WTC11 (cell line): Measurements from ENCODE around the gene TMC5. TPM values are rescaled to one million over a fixed set of nuclear protein-coding genes. Genes with fewer than 3 reads are reported as not detected.

Experiments used
- ATAC-seq: fragments of 200-7000 bp; cut with Tn5 transposase; 2 replicates; pipeline ENCODE4 v1.10.0; 2021; ENCODE audit warnings: mild to moderate bottlenecking, moderate library complexity
- CTCF ChIA-PET: fragments of 300-600 bp; sonication (Branson Sonifier 250); formaldehyde crosslinking; loops from one replicate; lab custom pipeline; 2021; ENCODE audit warnings: antibody characterized with exemption; lab: Charles Lee
- POLR2A ChIA-PET: fragments of 350-600 bp; sonication (Branson Sonifier 250); formaldehyde crosslinking; loops from one replicate; lab custom pipeline; 2021; ENCODE audit warnings: antibody characterized with exemption; lab: Charles Lee
- DNase-seq: peaks from one replicate; pipeline ENCODE4 v3.0.0; 2021; ENCODE audit warnings: low spot score
- H3K27ac Mint-ChIP-seq: 2 replicates; pipeline ENCODE4 v1.8.0; 2021; ENCODE audit warnings: mixed read lengths
- H3K27me3 Mint-ChIP-seq: 2 replicates; pipeline ENCODE4 v1.8.0; 2021; ENCODE audit warnings: low read depth, mild to moderate bottlenecking, moderate library complexity, mixed read lengths
- H3K36me3 Mint-ChIP-seq: 2 replicates; pipeline ENCODE4 v1.8.0; 2021; ENCODE audit warnings: mixed read lengths
- H3K4me1 Mint-ChIP-seq: 2 replicates; pipeline ENCODE4 v1.8.0; 2022; ENCODE audit warnings: mixed read lengths
- H3K4me3 Mint-ChIP-seq: 2 replicates; pipeline ENCODE4 v1.8.0; 2021; ENCODE audit warnings: mild to moderate bottlenecking, moderate library complexity, mixed read lengths
- H3K9me3 Mint-ChIP-seq: 2 replicates; pipeline ENCODE4 v1.8.0; 2021; ENCODE audit warnings: mixed read lengths
- AFF4 ChIP-seq: sonication (generic); formaldehyde crosslinking; IDR thresholded peaks from 2 replicates; pipeline ENCODE4 v1.8.1; 2023; ENCODE audit warnings: mild to moderate bottlenecking, missing genetic modification reagents, borderline replicate concordance
- ATF6 ChIP-seq: sonication (generic); formaldehyde crosslinking; IDR thresholded peaks from 2 replicates; pipeline ENCODE4 v1.8.1; 2023; ENCODE audit warnings: mild to moderate bottlenecking, missing genetic modification reagents
- CDX4 ChIP-seq: fragments of 250-450 bp; sonication (Bioruptor Pico); IDR thresholded peaks from 2 replicates; pipeline ENCODE4 v1.9.0; 2021; ENCODE audit warnings: moderate library complexity, mild to moderate bottlenecking, inconsistent platforms, borderline replicate concordance
- E2F1 ChIP-seq: sonication (generic); formaldehyde crosslinking; IDR thresholded peaks from 2 replicates; pipeline ENCODE4 v1.8.0; 2022; ENCODE audit warnings: mild to moderate bottlenecking, missing genetic modification reagents
- E2F4 ChIP-seq: sonication (generic); formaldehyde crosslinking; IDR thresholded peaks from 2 replicates; pipeline ENCODE4 v1.8.1; 2022; ENCODE audit warnings: low read depth, mild to moderate bottlenecking, moderate library complexity, missing genetic modification reagents, borderline replicate concordance
- FOXP1 ChIP-seq: sonication (generic); formaldehyde crosslinking; IDR thresholded peaks from 2 replicates; pipeline ENCODE4 v1.8.0; 2022; ENCODE audit warnings: missing genetic modification reagents, mild to moderate bottlenecking, moderate library complexity, borderline replicate concordance
- FOXP4 ChIP-seq: sonication (generic); formaldehyde crosslinking; IDR thresholded peaks from 2 replicates; pipeline ENCODE4 v1.8.0; 2022; ENCODE audit warnings: mild to moderate bottlenecking, missing genetic modification reagents
- GRHL2 ChIP-seq: fragments of 250-450 bp; sonication (Bioruptor Pico); IDR thresholded peaks from 2 replicates; pipeline ENCODE4 v1.8.0; 2022; ENCODE audit warnings: mild to moderate bottlenecking, moderate library complexity; ENCODE audit not compliant: insufficient replicate concordance, severe bottlenecking
- GTF2I ChIP-seq: fragments of 250-450 bp; sonication (Bioruptor Pico); conservative IDR thresholded peaks from 2 replicates; pipeline ENCODE4 v1.4.0; 2021; ENCODE audit warnings: mild to moderate bottlenecking
- IRF1 ChIP-seq: sonication (generic); formaldehyde crosslinking; IDR thresholded peaks from 2 replicates; pipeline ENCODE4 v1.8.0; 2023; ENCODE audit warnings: missing genetic modification reagents
- MAX ChIP-seq: sonication (generic); formaldehyde crosslinking; IDR thresholded peaks from 2 replicates; pipeline ENCODE4 v1.8.0; 2022; ENCODE audit warnings: mild to moderate bottlenecking, missing genetic modification reagents
- MLX ChIP-seq: sonication (generic); formaldehyde crosslinking; IDR thresholded peaks from 2 replicates; pipeline ENCODE4 v1.8.1; 2023; ENCODE audit warnings: mild to moderate bottlenecking, missing genetic modification reagents, moderate library complexity
- NR1H2 ChIP-seq: sonication (generic); formaldehyde crosslinking; IDR thresholded peaks from 2 replicates; pipeline ENCODE4 v1.9.0; 2021; ENCODE audit warnings: mild to moderate bottlenecking, moderate library complexity, missing genetic modification reagents
- NR3C1 ChIP-seq: sonication (generic); formaldehyde crosslinking; conservative IDR thresholded peaks from 2 replicates; pipeline ENCODE4 v1.8.1; 2023; ENCODE audit warnings: low read depth, mild to moderate bottlenecking, missing genetic modification reagents
- ZMAT4 ChIP-seq: fragments of 250-450 bp; sonication (Bioruptor Pico); IDR thresholded peaks from 2 replicates; pipeline ENCODE4 v1.9.0; 2021; ENCODE audit warnings: mild to moderate bottlenecking
- ZNF532 ChIP-seq: fragments of 250-450 bp; sonication (Bioruptor Pico); IDR thresholded peaks from 2 replicates; pipeline ENCODE4 v1.9.0; 2021; ENCODE audit warnings: mild to moderate bottlenecking, borderline replicate concordance
- total RNA-seq: library from RNA; stranded (reverse); gene quantifications from 3 replicates; pipeline ENCODE4 v1.2.3, GENCODE V29; 2021

TMC5 gene
- total RNA-seq, 1 experiment from 2014 or later, result 3.1 TPM

- no peak for TF ChIP-seq MLX (CRISPR knock-in tag)
- TF ChIP-seq ZNF532 (CRISPR knock-in tag), result no peak
Measured at GRCh38 chr16:19486051-19486450, 68.4 kb downstream of the TMC5 start (continued).

GRCh38 chr16:19486750-19487325 lies 69.2 kb downstream of the TMC5 start:
- 0 out of 2 replicates have a peak, but pooled peaks cover 5% of the 10 kb centered on the region for H3K36me3 Mint-ChIP-seq
- no peak for TF ChIP-seq NR1H2 (CRISPR knock-in tag)
- no peak for TF ChIP-seq NR3C1 (CRISPR knock-in tag)
- TF ChIP-seq FOXP1 (CRISPR knock-in tag), result no peak
- no peak for TF ChIP-seq E2F4 (CRISPR knock-in tag)
- TF ChIP-seq IRF1 (CRISPR knock-in tag), result no peak
- TF ChIP-seq ZMAT4, result no peak
- TF ChIP-seq CDX4 (CRISPR knock-in tag), result no peak
- no peak for TF ChIP-seq GRHL2
- no peak for TF ChIP-seq ATF6
- TF ChIP-seq E2F1, result no peak
- no peak for TF ChIP-seq FOXP4 (CRISPR knock-in tag)
- no peak for TF ChIP-seq AFF4
- no peak for TF ChIP-seq MAX (CRISPR knock-in tag)
- TF ChIP-seq GTF2I (CRISPR knock-in tag), result no peak
- peaks cover 6% of the 10 kb centered on the region; the same call in 1 of the 2 replicates for H3K27me3 Mint-ChIP-seq
- no peak overlapping the region for H3K4me3 Mint-ChIP-seq
- POLR2A ChIA-PET, result no interaction called here
- H3K4me1 Mint-ChIP-seq, result peaks cover 30% of the 10 kb centered on the region
- DNase-seq (no peak), ATAC-seq (no peak)
- H3K27ac Mint-ChIP-seq, result no peak overlapping the region
- no peaks in the 10 kb centered on the region for H3K9me3 Mint-ChIP-seq
- CTCF ChIA-PET, result interaction anchor here (1.6 kb wide), 1 partner anchor 39 kb away, joined by 5 read pairs; no protein-coding TSS in a partner anchor
